GM21447 (cell line): ENCODE results near the gene NUPR1.
A peak's percentile ranks its signal among the peaks of the same experiment; 100 is the strongest.
"Not testable (repeated sequence)": the region's sequence is repeated elsewhere in the genome, so short reads cannot be mapped to it uniquely, and the experiment has no call there.

Experiments
- ATAC-seq: cut with Tn5 transposase; IDR thresholded peaks from one replicate; pipeline ENCODE4 v1.9.1; 2021; ENCODE audit not compliant: unreplicated experiment

The NUPR1 gene

DNA sequence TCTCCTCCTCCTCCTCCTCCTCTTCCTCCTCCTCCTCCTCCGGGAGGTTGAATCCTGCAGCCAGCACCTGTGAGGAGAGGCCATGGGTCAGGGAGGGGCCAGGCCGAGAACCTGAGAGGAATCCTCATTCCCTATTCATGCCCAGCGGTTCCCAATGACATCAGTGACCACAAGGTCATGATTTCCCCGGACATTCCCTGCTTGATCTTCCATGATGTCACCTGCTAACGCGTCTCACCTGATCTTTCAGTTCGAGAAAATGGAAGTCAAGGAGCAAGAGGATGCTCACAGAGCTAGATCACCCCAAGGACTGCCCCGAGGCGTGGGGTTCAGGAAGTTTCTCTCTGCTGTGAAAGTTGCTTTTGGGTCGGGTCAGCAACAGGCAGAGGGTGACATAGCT is 38.9 kb downstream of the NUPR1 start:
- no peak for ATAC-seq

DNA sequence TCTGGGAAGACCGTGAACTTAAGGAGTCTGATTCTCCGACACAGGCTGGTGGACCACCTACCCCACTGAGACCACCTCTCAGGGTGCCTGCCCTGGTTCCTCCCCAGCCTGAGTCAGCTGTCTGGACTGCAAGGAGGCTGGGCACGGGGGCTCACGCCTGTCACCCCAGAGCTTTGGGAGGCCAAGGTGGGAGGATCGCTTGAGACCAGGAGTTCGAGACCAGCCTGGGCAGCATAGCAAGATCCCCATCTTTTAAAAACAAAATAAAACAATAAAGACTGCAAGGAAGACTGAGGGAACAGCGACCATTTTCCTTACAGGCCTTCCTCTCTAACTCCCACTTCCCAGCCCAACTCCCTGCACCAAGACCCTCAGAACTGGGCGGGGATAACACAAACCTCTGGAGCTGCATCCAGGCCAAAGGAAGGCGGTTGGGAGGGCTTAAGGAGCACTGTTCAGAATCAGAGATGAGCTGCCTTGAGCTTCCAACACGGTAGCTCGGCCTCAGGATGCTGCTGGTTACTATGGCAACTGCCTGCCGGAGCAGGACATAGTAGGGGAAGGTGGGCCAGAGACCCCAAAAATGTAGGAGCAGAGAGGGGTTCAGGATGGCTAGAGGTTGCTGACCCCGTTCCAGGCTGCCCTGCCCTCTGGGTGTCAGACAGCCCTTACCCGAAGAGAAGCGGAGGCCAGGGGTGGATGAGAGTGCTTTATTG is 40.0 kb downstream of the NUPR1 start:
- no peak for ATAC-seq

DNA sequence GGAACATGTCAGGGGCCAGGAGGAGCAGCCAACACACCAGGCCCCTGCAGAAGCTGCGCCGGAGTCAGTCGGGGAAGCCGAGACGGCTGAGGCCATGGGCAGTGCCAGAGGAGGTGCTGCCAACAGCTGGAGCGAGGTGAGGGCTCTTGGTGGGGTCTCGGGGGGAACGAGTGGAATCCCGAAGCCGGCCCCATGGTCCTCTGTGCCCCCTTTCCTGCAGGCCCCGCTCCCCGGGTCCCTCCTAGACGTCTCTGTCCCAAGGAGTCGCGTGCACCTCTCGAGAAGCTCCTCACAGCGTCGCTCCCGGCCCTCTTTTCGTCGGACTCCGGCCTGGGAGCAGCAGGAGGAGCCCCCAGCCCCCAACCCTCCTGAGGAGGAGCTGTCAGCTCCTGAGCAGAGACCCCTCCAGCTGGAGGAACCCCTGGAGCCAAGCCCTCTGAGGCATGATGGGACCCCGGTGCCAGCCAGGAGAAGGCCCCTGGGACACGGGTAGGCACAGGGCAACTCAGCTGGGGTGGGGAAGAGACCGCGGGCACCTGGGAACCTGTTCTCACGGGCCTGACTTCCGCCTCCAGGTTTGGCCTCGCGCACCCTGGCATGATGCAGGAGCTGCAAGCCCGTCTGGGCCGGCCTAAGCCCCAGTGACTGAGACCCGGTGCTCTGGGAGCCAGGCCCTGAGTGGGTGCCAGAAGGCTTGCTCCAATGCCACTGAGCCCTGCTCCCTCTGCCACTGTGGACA is 40.7 kb downstream of the NUPR1 start:
- no peak for ATAC-seq

DNA sequence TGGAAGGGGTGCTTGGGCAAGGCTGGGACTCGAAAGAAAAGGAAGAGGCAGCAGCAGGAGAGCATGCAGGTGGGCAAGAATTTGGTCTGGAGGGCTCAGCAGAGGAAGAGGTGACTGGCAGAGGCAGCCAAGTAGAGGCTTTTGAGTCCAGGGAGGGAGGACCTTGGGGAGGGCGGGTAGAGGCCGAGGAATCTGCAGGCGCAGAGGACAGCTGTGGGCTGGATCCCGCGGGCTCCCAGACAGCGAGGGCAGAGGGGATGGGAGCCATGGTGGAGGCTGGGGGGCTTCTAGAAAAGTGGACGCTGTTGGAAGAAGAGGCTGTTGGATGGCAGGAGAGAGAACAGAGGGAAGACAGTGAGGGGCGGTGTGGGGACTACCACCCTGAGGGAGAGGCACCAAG is 41.4 kb downstream of the NUPR1 start:
- ATAC-seq: no peak

DNA sequence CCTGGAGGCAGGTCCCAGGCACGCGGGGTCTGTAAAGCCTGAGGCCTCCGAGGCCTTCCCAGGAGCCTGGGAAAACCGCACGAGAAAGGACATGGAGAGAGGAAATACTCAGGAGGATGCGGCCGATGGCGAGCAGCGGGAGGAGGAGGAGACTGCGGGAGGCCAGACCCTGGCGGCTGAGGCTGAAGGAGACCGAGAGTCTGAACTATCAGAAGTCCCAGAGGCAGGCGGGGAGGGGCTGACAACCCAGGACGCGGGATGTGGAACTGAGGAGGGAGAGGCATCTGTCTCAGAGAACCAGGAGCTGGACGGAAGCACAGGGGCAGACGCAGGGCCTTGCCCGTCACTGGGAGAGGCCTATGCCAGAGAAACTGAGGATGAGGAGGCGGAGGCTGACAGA is 41.9 kb downstream of the NUPR1 start:
- ATAC-seq: no peak

DNA sequence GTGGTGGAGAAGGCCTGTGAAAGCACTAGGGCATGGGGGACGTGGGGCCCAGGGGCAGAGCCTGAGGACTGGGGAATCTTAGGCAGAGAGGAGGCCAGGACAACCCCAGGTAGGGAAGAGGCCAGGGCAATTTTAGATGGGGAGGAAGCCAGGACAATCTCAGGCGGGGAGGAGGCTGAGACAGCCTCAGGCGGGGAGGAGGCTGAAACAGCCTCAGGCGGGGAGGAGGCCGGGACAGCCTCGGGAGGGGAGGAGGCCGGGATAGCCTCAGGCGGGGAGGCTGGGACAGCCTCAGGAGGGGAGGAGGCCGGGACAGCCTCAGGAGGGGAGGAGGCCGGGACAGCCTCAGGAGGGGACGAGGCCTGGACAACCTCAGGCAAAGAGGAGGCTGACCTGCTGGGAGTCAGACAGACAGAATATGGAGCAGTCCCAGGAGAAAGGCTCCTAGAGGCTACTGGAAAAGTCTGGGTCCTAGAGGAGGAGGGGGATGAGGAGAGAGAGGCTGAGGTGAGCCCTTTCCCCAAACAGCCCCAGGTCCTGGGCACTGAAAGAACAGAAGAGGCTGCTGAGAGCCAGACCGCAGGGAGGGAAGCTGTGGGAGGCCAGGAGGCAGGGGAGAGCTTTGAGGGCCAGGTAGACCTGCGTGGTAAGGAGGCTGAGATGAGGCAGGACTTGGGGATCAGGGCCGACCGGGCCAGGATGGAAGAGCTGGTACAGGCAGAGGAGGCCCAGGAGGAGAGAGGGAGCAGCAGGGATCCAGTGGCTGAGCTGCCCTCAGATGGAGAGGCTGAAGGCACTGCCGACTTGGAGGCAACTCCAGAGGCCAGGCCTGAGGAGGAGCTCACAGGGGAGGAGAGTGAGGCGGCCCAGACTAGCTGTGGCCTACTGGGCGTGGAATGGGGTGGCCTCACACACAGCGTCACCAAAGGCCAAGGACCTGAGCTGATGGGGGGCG is 42.7 kb downstream of the NUPR1 start:
- no peak for ATAC-seq

DNA sequence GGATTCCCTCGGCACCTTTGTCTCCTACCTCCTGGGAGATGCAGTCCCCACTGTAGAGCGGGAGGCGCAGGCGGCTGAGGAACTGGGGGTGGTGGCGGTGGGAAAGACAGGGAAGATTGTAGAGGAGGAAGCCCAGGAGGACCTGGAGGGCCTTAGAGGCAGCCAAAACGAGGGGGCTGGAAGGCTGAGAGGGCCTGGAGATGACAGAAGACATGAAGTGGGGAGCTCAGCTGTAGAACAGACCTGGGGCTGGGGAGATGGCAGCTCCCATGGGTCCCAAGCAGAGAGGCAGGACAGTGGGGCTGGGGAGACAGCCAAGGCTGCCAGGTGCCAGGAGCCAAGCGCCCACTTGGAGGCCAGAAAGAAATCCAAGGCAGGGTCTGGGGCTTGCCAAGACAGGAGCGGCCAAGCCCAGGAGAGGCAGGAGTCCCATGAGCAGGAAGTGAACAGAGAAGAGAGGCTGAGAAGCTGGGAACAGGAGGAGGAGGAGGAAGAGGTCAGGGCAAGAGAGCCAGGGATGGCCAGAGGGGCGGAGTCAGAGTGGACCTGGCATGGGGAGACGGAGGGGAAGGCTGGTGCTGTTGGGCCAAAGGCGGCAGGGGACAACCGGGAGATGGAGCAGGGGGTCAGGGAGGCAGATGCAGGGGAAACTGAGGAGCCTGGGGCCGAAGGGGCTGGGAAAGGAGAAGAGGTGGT is 43.5 kb downstream of the NUPR1 start:
- ATAC-seq: no peak

DNA sequence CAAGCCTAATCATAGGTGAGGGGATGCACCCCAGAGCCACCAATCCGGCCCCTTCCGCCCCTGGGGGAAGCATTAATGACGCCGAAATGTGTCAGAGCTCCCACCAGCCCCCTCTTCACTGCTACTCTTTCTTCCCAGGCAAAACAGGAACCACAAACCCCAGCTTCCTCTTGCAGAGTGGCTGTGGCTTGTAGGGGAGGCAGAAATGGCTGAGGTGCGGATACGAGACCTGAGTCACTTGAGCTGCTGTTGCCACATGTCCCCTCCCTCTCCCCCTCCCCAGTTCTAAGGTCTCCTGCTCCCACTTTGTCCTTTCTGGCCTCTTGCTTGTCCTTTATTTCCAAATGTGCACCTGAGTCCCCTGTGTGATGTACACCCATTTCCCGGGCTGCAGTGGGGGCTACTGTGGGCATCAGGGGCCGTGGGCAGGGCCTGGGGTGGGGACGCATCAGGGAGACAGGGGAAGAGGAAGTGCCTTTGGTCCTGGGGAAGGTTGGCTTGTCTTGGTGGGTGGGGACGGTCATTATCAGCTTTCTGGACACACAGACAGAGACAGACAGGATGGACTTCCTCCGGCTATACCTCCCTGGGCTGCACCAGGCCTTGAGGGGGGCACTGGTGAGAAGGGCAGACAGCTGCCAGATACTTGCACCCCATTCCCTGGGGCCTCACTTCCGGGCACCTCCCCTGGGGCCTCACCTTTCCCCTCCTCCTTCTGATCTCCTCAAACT is 44.5 kb downstream of the NUPR1 start, which contains the start of gene APOBR:
Gene APOBR (plus strand): TSS at position 523 of the 731 bp plus-strand sequence. CDS start 39 bp downstream, at position 562.
- ATAC-seq: peak; percentile 64

DNA sequence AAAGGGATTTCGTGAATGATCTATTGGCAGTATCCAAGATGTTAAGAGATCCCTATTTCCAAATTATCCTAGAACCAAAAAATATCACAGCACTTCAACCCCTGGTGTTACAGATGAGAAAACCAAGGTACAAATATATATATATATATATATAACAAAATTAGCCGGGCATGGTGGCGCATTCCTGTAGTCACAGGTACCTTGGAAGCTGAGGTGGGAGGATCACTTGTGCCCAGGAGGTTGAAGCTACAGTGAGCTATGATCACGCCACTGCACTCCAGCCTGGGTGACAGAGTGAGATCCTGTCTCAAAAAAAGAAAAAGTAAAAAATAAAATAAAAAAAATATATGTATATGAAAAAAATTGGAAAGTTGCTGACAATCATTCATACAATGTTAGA is 46.3 kb downstream of the NUPR1 start:
- ATAC-seq: no peak

DNA sequence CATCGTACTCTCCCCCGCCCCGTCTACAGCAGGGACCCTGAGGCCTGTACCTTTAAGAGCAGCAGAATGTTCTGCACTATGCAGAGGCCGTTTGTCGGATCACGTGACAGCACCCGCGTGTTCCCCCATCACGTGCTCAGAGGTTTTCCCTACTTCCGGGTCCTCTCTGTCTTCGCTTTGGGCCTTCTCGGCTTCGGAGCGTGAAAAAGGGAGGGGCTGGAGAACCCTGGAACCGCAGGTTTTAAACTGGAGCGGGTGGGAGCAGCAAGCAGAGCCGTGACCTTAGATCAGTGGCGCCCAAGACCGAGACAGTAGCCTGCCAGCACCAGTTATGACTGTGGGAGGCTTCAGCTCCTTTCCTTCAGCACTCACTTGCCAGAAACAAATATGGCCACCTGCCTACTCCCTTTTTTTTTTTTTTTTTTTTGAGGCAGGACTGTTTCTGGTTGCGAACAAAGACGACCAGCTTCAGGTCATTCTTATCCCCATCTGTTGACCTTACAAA is 46.8 kb downstream of the NUPR1 start, which contains the start of gene CLN3:
Gene CLN3 (minus strand): TSS at position 105 of the 505 bp plus-strand sequence. CDS start 315 bp downstream, outside the sequence.
- ATAC-seq: peak; percentile 63

DNA sequence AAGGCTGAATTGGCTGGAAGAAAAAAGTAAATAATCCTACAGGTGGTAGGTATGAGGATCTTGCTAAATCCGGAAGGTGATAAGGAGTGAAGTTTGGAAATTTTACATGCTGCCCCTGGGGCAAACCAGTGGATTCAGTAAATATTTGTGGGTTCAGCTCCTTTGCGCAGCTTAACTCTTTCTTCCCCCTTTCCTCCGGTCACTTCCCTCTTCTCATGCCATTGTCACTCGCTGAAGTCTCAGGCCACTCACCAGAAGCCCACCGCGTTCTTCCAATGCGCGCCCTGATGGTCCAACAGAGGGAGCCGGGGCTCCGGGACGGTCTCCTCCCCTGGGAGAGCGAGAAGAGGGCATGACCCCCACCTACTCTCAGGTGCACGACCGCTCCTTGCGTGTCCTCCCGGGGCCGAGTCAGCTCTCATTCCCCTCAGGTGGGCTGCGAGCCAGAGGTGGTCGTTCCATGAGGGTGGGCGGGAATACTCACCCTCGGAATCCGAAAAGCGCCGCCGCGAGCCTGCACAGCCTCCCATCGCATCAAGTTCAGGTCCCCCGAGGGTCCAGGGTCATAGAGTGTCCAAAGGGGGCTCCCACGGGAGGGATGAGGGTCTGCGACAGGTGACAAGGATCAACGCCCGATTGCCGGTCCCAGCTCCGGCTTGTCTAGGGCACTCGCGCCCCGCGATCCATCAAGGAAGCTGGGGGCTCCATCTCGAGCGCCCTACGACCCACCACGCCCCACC is 47.4 kb downstream of the NUPR1 start:
- ATAC-seq: no peak

DNA sequence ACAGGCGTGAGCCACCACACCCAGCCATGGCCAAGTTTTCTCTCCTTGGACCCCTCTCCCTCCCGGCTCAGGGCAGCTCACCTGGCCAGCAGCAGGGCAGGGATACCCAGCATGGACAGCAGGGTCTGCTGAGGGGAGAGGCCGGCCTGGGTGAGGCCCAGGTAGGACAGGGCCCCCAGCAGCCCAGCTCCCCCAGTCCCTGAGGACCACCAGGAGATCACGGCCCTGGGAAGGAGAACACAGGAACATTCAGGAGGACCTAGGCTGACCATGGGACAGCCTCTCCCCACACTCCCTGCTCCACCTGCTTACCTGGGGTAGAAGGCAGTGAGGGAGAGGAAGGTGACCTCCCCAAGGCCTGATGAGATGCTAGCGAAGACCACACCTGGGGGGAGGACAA is 52.5 kb downstream of the NUPR1 start:
- ATAC-seq: no peak

DNA sequence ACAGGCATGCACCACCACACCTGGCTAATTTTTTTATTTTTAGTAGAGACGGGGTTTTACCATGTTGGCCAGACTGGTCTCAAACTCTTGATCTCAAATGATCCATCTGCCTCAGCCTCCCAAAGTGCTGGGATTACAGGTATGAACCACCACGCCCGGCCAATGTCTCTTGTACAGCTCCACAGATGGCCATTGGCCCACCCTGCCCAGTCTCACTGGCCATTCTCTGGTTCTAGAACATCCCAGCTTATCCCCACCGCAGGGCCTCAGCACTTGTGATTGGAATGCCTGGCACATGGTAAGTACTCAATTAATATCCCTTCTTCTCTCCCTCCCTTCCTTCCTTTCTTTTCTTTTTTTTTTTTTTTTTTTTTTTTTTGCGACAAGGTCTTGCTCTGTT is 55.4 kb downstream of the NUPR1 start:
- not testable (repeated sequence) for ATAC-seq
